Chondrocyte (in vitro differentiated cells): ENCODE data around the gene ZNF536. TPM values are rescaled to one million over a fixed set of nuclear protein-coding genes. Genes with fewer than 3 reads are reported as not detected.

Experiments used
- DNase-seq: peaks from one replicate; pipeline ENCODE4 v3.0.0; 2021; ENCODE audit warnings: mixed read lengths, low spot score
- H3K27ac Mint-ChIP-seq: one replicate; pipeline ENCODE4 v1.8.0; 2021; ENCODE audit warnings: mild to moderate bottlenecking, moderate library complexity, mixed read lengths; ENCODE audit not compliant: unreplicated experiment
- H3K27me3 Mint-ChIP-seq: 2 replicates; pipeline ENCODE4 v1.8.0; 2021; ENCODE audit warnings: low read depth, mixed read lengths
- H3K36me3 Mint-ChIP-seq: 2 replicates; pipeline ENCODE4 v1.8.0; 2021; ENCODE audit warnings: low read depth, mixed read lengths
- H3K4me1 Mint-ChIP-seq: 2 replicates; pipeline ENCODE4 v1.8.0; 2021; ENCODE audit warnings: low read depth, mild to moderate bottlenecking, mixed read lengths
- H3K4me3 Mint-ChIP-seq: one replicate; pipeline ENCODE4 v1.8.0; 2021; ENCODE audit warnings: mild to moderate bottlenecking, moderate library complexity, mixed read lengths; ENCODE audit not compliant: unreplicated experiment
- H3K9me3 Mint-ChIP-seq: 2 replicates; pipeline ENCODE4 v1.8.0; 2021; ENCODE audit warnings: low read depth, mixed read lengths
- CTCF ChIP-seq: fragments of 200-600 bp; sonication (generic); IDR thresholded peaks from 2 replicates; pipeline ENCODE4 v1.5.0; 2021; ENCODE audit warnings: antibody characterized with exemption, mild to moderate bottlenecking, moderate library complexity
- total RNA-seq: library from RNA; stranded (reverse); gene quantifications from 3 replicates; pipeline ENCODE4 v1.2.1, GENCODE V29; 2021

The ZNF536 gene
- total RNA-seq, 1 donor from 2014 or later: not detected

DNA sequence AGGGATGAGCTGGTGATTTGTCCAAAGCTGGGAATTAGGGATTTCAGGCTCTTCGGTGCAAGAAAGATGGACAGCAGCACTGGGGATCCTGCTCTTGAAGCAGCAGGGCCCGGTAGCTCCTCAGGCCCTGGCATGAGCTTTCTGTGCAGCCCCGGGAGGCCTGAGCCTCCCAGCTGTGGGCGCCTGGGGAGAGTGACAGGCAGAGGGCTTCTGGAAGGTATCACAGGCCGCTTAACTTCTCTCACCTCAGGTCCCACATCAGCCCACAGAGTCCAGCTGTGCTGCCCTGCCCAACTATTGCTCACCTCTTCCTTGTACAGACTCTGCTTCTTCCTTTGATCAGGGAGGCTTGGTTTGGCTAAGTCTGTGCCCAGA lies 14.6 kb upstream of the ZNF536 start:
- Mint-ChIP-seq H3K9me3 (no peaks in the 10 kb centered on the region), H3K4me1 (no peaks in the 10 kb centered on the region), H3K36me3 (no peaks in the 10 kb centered on the region), H3K27ac (no peak overlapping the region), H3K4me3 (no peak overlapping the region), H3K27me3 (no peaks in the 10 kb centered on the region)
- DNase-seq: no peak
- no peak for TF ChIP-seq CTCF

GRCh38 chr19:30358319-30358718 lies 13.9 kb upstream of the ZNF536 start:
- Mint-ChIP-seq H3K4me1 (no peaks in the 10 kb centered on the region), H3K9me3 (no peaks in the 10 kb centered on the region), H3K36me3 (no peaks in the 10 kb centered on the region), H3K4me3 (no peak overlapping the region), H3K27me3 (no peaks in the 10 kb centered on the region), H3K27ac (no peak overlapping the region)
- no peak for TF ChIP-seq CTCF
- no peak for DNase-seq

GRCh38 chr19:30358821-30359580 lies 13.2 kb upstream of the ZNF536 start:
- Mint-ChIP-seq H3K27me3 (no peaks in the 10 kb centered on the region), H3K36me3 (no peaks in the 10 kb centered on the region), H3K9me3 (no peaks in the 10 kb centered on the region), H3K4me1 (no peaks in the 10 kb centered on the region), H3K27ac (no peak overlapping the region), H3K4me3 (no peak overlapping the region)
- DNase-seq: no peak
- no peak for TF ChIP-seq CTCF

GRCh38 chr19:30359936-30360335 lies 12.2 kb upstream of the ZNF536 start:
- H3K36me3 Mint-ChIP-seq: no peaks in the 10 kb centered on the region
- H3K4me3 Mint-ChIP-seq: no peak overlapping the region
- no peak overlapping the region for H3K27ac Mint-ChIP-seq
- no peaks in the 10 kb centered on the region for H3K27me3 Mint-ChIP-seq
- H3K9me3 Mint-ChIP-seq: no peaks in the 10 kb centered on the region
- no peaks in the 10 kb centered on the region for H3K4me1 Mint-ChIP-seq
- TF ChIP-seq CTCF: no peak
- DNase-seq: no peak

- no peaks in the 10 kb centered on the region for H3K4me1 Mint-ChIP-seq
- H3K27ac Mint-ChIP-seq: no peak overlapping the region
- no peaks in the 10 kb centered on the region for H3K27me3 Mint-ChIP-seq
- TF ChIP-seq CTCF: no peak
- DNase-seq: no peak
- H3K36me3 Mint-ChIP-seq: no peaks in the 10 kb centered on the region
- H3K9me3 Mint-ChIP-seq: no peaks in the 10 kb centered on the region
- no peak overlapping the region for H3K4me3 Mint-ChIP-seq
Observed at GRCh38 chr19:30360376-30361106, 11.6 kb upstream of the ZNF536 start.
